Thyroid gland (tissue), 4 donors: ENCODE measurements around the gene KLHDC8A. TPM values are rescaled to one million over a fixed set of nuclear protein-coding genes. Genes with fewer than 3 reads are reported as not detected.

Experiments
- DNase-seq, 2 donors: peaks; one replicate each; pipeline ENCODE4 v3.0.0-alpha.2; 2019
- H3K27ac ChIP-seq, 3 donors: fragments of 200-600 bp; sonication (generic); 1 replicate in 2 of 3; 2 replicates in 1 of 3; pipeline ENCODE4 v1.5.1; 2016 to 2019; ENCODE audit warnings: mild to moderate bottlenecking in 1 of 3, moderate library complexity in 1 of 3
- H3K27me3 ChIP-seq: fragments of 200-600 bp; sonication (generic); one replicate; pipeline ENCODE4 v1.5.1; 2019
- H3K36me3 ChIP-seq, 2 donors: fragments of 200-600 bp; sonication (generic); one replicate each; pipeline ENCODE4 v1.5.1; 2016 to 2019
- H3K4me1 ChIP-seq, 2 donors: fragments of 200-600 bp; sonication (generic); one replicate each; pipeline ENCODE4 v1.5.1; 2017 to 2019
- H3K4me3 ChIP-seq, 3 donors: fragments of 200-600 bp; sonication (generic); replicated peaks in 1 of 3; 1 replicate in 2 of 3; 2 replicates in 1 of 3; pipeline ENCODE4 v1.5.1; 2016; ENCODE audit warnings: mild to moderate bottlenecking in 1 of 3
- H3K9me3 ChIP-seq: fragments of 200-600 bp; sonication (generic); one replicate; pipeline ENCODE4 v1.5.1; 2017
- POLR2A ChIP-seq, 2 donors: fragments of 450-650 bp; IDR thresholded peaks; one replicate each; pipeline ENCODE4 v1.6.1; 2017; ENCODE audit warnings: antibody characterized with exemption in 2 of 2, mild to moderate bottlenecking in 2 of 2, moderate library complexity in 1 of 2
- WGBS, 2 donors: methylation state at CpG; one replicate each; pipeline ENCODE4 v1.1.5; 2017; 5-methylcytosine and 5-hydroxymethylcytosine counted together
- intact Hi-C: fragments of 100-400 bp; cut with DNase I; formaldehyde crosslinking; loops from one replicate; pipeline ENCODE4 v1.15.1; 2023
- total RNA-seq, 4 donors: library from RNA; depleted of rRNA; stranded (reverse); fragments of >200 nt; gene quantifications; one replicate each; pipeline ENCODE4 v1.2.3, GENCODE V29; 2016
- TF ChIP-seq, protein P1 (sequence below), 6 experiments: fragments of 200-600 bp in 3 of 6; fragments of 450-650 bp in 3 of 6; sonication (generic) in 3 of 6; IDR thresholded peaks; one replicate each; pipeline ENCODE4 v1.5.1; 2016 to 2019; ENCODE audit warnings: antibody characterized with exemption in 6 of 6, mild to moderate bottlenecking in 2 of 6, inconsistent platforms in 1 of 6, moderate library complexity in 1 of 6

Gene KLHDC8A
- total RNA-seq, 4 donors from 2014 or later: 1.1 to 2.0 (median 1.5) TPM

GRCh38 chr1:205381305-205381704 lies 24.6 kb upstream of the KLHDC8A start:
- TF ChIP-seq, protein P1, sequence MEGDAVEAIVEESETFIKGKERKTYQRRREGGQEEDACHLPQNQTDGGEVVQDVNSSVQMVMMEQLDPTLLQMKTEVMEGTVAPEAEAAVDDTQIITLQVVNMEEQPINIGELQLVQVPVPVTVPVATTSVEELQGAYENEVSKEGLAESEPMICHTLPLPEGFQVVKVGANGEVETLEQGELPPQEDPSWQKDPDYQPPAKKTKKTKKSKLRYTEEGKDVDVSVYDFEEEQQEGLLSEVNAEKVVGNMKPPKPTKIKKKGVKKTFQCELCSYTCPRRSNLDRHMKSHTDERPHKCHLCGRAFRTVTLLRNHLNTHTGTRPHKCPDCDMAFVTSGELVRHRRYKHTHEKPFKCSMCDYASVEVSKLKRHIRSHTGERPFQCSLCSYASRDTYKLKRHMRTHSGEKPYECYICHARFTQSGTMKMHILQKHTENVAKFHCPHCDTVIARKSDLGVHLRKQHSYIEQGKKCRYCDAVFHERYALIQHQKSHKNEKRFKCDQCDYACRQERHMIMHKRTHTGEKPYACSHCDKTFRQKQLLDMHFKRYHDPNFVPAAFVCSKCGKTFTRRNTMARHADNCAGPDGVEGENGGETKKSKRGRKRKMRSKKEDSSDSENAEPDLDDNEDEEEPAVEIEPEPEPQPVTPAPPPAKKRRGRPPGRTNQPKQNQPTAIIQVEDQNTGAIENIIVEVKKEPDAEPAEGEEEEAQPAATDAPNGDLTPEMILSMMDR (IDR thresholded peaks at IDR 0.05): no peak
- TF ChIP-seq POLR2A (IDR thresholded peaks at IDR 0.05): no peak
- no peaks in the 10 kb centered on the region for H3K9me3 ChIP-seq
- DNase-seq: peak in 1 of 2 donors; percentile 23

GRCh38 chr1:205380882-205381281 lies 24.2 kb upstream of the KLHDC8A start:
- H3K27me3 ChIP-seq: no peaks in the 10 kb centered on the region
- no peak overlapping the region for H3K4me3 ChIP-seq
- WGBS, 2 donors: 50 to 70% methylated on average over 2 of the region's 2 CpGs
- TF ChIP-seq, protein P1 (IDR thresholded peaks at IDR 0.05): no peak
- TF ChIP-seq POLR2A (IDR thresholded peaks at IDR 0.05): no peak
- H3K9me3 ChIP-seq: no peaks in the 10 kb centered on the region
- H3K27ac ChIP-seq: peak overlapping the region in 2 of 3 donors; percentile 18 to 88
- H3K4me1 ChIP-seq: peaks cover 37 to 50% of the 10 kb centered on the region in 2 donors
- H3K36me3 ChIP-seq: no peaks in the 10 kb centered on the region
- no peak for DNase-seq
- intact Hi-C loops: no loop called here

More at GRCh38 chr1:205381305-205381704, 24.6 kb upstream of the KLHDC8A start:
- H3K27me3 ChIP-seq: no peaks in the 10 kb centered on the region
- peaks cover 35 to 45% of the 10 kb centered on the region in 2 donors for H3K4me1 ChIP-seq
- 65 to 68% methylated on average over 6 of the region's 6 CpGs for WGBS, 2 donors
- intact Hi-C loops: no loop called here
- H3K27ac ChIP-seq: peak overlapping the region in 2 of 3 donors; percentile 18 to 88
- no peaks in the 10 kb centered on the region for H3K36me3 ChIP-seq
- H3K4me3 ChIP-seq: no peak overlapping the region

DNA sequence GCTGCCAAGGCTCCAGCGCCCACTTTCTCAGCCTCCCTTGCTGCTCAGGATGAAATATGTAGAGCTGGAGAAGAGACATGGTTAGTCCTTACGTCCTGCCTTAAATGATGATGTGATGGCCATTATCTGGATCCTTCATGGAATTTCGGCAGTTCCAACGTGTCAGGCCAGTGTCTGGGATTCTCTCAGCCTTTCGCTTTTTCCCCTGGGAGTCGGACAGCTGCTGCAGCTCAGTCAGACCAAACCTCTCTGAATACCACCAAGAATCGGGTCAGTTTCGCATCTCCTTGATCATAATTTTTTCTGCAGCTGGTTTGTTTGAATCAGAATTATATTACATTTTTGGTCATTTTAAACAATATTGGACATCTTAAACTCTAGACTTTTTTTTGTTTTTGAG lies 22.3 kb upstream of the KLHDC8A start:
- H3K9me3 ChIP-seq: no peaks in the 10 kb centered on the region
- H3K36me3 ChIP-seq: no peaks in the 10 kb centered on the region
- TF ChIP-seq, protein P1 (IDR thresholded peaks at IDR 0.05): no peak
- no peak for TF ChIP-seq POLR2A (IDR thresholded peaks at IDR 0.05)
- WGBS, 2 donors: 83 to 86% methylated on average over 8 of the region's 8 CpGs
- H3K4me1 ChIP-seq: peaks cover 38 to 51% of the 10 kb centered on the region in 2 donors
- no peak for DNase-seq
- intact Hi-C loops: no loop called here
- no peak overlapping the region for H3K27ac ChIP-seq
- no peaks in the 10 kb centered on the region for H3K27me3 ChIP-seq
- H3K4me3 ChIP-seq: no peak overlapping the region

- H3K27ac ChIP-seq: no peak overlapping the region
- no peak overlapping the region for H3K4me3 ChIP-seq
- H3K27me3 ChIP-seq: no peaks in the 10 kb centered on the region
- no peak for TF ChIP-seq POLR2A (IDR thresholded peaks at IDR 0.05)
- TF ChIP-seq, protein P1 (IDR thresholded peaks at IDR 0.05): no peak
- peaks cover 38 to 52% of the 10 kb centered on the region in 2 donors for H3K4me1 ChIP-seq
- 95 to 98% methylated on average over 3 of the region's 3 CpGs for WGBS, 2 donors
- no peak for DNase-seq
- intact Hi-C loops: no loop called here
- H3K36me3 ChIP-seq: no peaks in the 10 kb centered on the region
- H3K9me3 ChIP-seq: no peaks in the 10 kb centered on the region
Measured at GRCh38 chr1:205377355-205377754, 20.6 kb upstream of the KLHDC8A start.

GRCh38 chr1:205376739-205377138 lies 20.0 kb upstream of the KLHDC8A start:
- no peak overlapping the region for H3K4me3 ChIP-seq
- H3K9me3 ChIP-seq: no peaks in the 10 kb centered on the region
- H3K4me1 ChIP-seq: peaks cover 39 to 52% of the 10 kb centered on the region in 2 donors
- 81 to 88% methylated on average over 4 of the region's 4 CpGs for WGBS, 2 donors
- intact Hi-C loops: no loop called here
- H3K27ac ChIP-seq: no peak overlapping the region
- H3K36me3 ChIP-seq: no peaks in the 10 kb centered on the region
- no peaks in the 10 kb centered on the region for H3K27me3 ChIP-seq
- no peak for DNase-seq
- no peak for TF ChIP-seq POLR2A (IDR thresholded peaks at IDR 0.05)
- TF ChIP-seq, protein P1 (IDR thresholded peaks at IDR 0.05): no peak
